Liver (tissue), 9 donors: ENCODE data around the gene TMEM132E. TPM values are rescaled to one million over a fixed set of nuclear protein-coding genes. Genes with fewer than 3 reads are reported as not detected.

Experiments
- DNase-seq: peaks from one replicate; pipeline ENCODE4 v3.0.0-alpha.2; 2017; ENCODE audit warnings: low spot score
- H3K27ac ChIP-seq, 2 donors: one replicate each; pipeline ENCODE4 v1.7.0; 2013; ENCODE audit warnings: inconsistent platforms in 2 of 2, low read length in 2 of 2, control low read depth in 1 of 2, low read depth in 1 of 2, mild to moderate bottlenecking in 1 of 2
- H3K27me3 ChIP-seq, 4 donors: one replicate each; pipeline versions ENCODE4 v1.6.1 to v1.7.0; 2013; ENCODE audit warnings: low read length in 3 of 4, inconsistent platforms in 1 of 4, mild to moderate bottlenecking in 1 of 4, moderate library complexity in 1 of 4; ENCODE audit not compliant: control insufficient read depth in 4 of 4, insufficient read depth in 4 of 4
- H3K36me3 ChIP-seq, 4 donors: one replicate each; pipeline versions ENCODE4 v1.6.1 to v1.7.0; 2013; ENCODE audit warnings: low read length in 3 of 4, mild to moderate bottlenecking in 3 of 4, low read depth in 1 of 4, moderate library complexity in 1 of 4; ENCODE audit not compliant: control insufficient read depth in 4 of 4, insufficient read depth in 3 of 4
- H3K4me1 ChIP-seq, 4 donors: one replicate each; pipeline versions ENCODE4 v1.6.1 to v1.7.0; 2013; ENCODE audit warnings: low read length in 3 of 4, mild to moderate bottlenecking in 3 of 4, moderate library complexity in 1 of 4; ENCODE audit not compliant: control insufficient read depth in 4 of 4, insufficient read depth in 4 of 4
- H3K4me3 ChIP-seq, 3 donors: one replicate each; pipeline versions ENCODE4 v1.6.1 to v1.7.0; 2013; ENCODE audit warnings: low read length in 3 of 3, control low read depth in 1 of 3, low read depth in 1 of 3, mild to moderate bottlenecking in 1 of 3
- H3K9ac ChIP-seq, 2 donors: one replicate each; pipeline ENCODE4 v1.7.0; 2013; ENCODE audit warnings: low read length in 2 of 2, mild to moderate bottlenecking in 2 of 2, moderate library complexity in 2 of 2, control low read depth in 1 of 2, low read depth in 1 of 2
- H3K9me3 ChIP-seq, 4 donors: one replicate each; pipeline versions ENCODE4 v1.6.1 to v1.7.0; 2013; ENCODE audit warnings: low read length in 3 of 4; ENCODE audit not compliant: control insufficient read depth in 4 of 4
- EGR1 ChIP-seq, 2 donors: IDR thresholded peaks; 2 replicates each; pipeline ENCODE4 v1.6.1; 2016 to 2018; ENCODE audit warnings: antibody characterized with exemption in 2 of 2, low read depth in 2 of 2
- FOXA2 ChIP-seq: IDR thresholded peaks from 2 replicates; pipeline ENCODE4 v1.6.1; 2016; ENCODE audit warnings: antibody characterized with exemption
- GABPA ChIP-seq, 2 donors: IDR thresholded peaks in 1 of 2; conservative IDR thresholded peaks in 1 of 2; 2 replicates each; pipeline ENCODE4 v1.6.1; 2016; ENCODE audit warnings: antibody characterized with exemption in 2 of 2, mild to moderate bottlenecking in 1 of 2, moderate library complexity in 1 of 2
- HNF4A ChIP-seq, 2 donors: conservative IDR thresholded peaks; 2 replicates each; pipeline ENCODE4 v1.6.1; 2016; ENCODE audit warnings: antibody characterized with exemption in 2 of 2, mild to moderate bottlenecking in 2 of 2
- HNF4G ChIP-seq: IDR thresholded peaks from 2 replicates; pipeline ENCODE4 v1.6.1; 2016; ENCODE audit warnings: antibody characterized with exemption
- JUND ChIP-seq, 2 donors: IDR thresholded peaks; 2 replicates each; pipeline ENCODE4 v1.6.1; 2016; ENCODE audit warnings: antibody characterized with exemption in 2 of 2
- NR2F2 ChIP-seq: IDR thresholded peaks from 2 replicates; pipeline ENCODE4 v1.6.1; 2016; ENCODE audit warnings: antibody characterized with exemption
- RAD21 ChIP-seq, 2 donors: IDR thresholded peaks; 2 replicates each; pipeline ENCODE4 v1.6.1; 2016; ENCODE audit warnings: antibody characterized with exemption in 2 of 2, mild to moderate bottlenecking in 2 of 2
- RXRA ChIP-seq, 2 donors: IDR thresholded peaks; 2 replicates each; pipeline ENCODE4 v1.6.1; 2017 to 2018; ENCODE audit warnings: antibody characterized with exemption in 2 of 2, mild to moderate bottlenecking in 1 of 2
- SP1 ChIP-seq: IDR thresholded peaks from 2 replicates; pipeline ENCODE4 v1.6.1; 2018; ENCODE audit warnings: antibody characterized with exemption, mild to moderate bottlenecking
- TAF1 ChIP-seq: conservative IDR thresholded peaks from 2 replicates; pipeline ENCODE4 v1.6.1; 2016; ENCODE audit warnings: antibody characterized with exemption, mild to moderate bottlenecking
- YY1 ChIP-seq: IDR thresholded peaks from 2 replicates; pipeline ENCODE4 v1.6.1; 2016; ENCODE audit warnings: antibody characterized with exemption, mild to moderate bottlenecking
- WGBS: extraction: QIAGEN DNeasy Blood & Tissue Kit; methylation state at CpG from one replicate; pipeline ENCODE4 v1.1.7; 2013; 5-methylcytosine and 5-hydroxymethylcytosine counted together
- polyA plus RNA-seq, 2 donors: library from polyadenylated mRNA; stranded (reverse) in 1 of 2; unstranded in 1 of 2; fragments of 200-250 nt in 1 of 2; fragments of >200 nt in 1 of 2; fragmentation: Nextera tagmentation in 1 of 2; extraction: Ambion mirVana in 1 of 2; gene quantifications; one replicate each; pipeline versions ENCODE4 v1.2.1 to v1.2.3, GENCODE V29; 2013 to 2015
- total RNA-seq, 2 donors: library from RNA; depleted of rRNA; stranded (reverse); fragments of >200 nt; gene quantifications; one replicate each; pipeline ENCODE4 v1.2.3, GENCODE V29; 2014
- TF ChIP-seq, protein P1 (sequence below): IDR thresholded peaks from 2 replicates; pipeline ENCODE4 v1.6.1; 2016; ENCODE audit warnings: antibody characterized with exemption
- TF ChIP-seq, protein P2 (sequence below): IDR thresholded peaks from 2 replicates; pipeline ENCODE4 v1.6.1; 2016; ENCODE audit warnings: antibody characterized with exemption
- TF ChIP-seq, protein P3 (sequence below): fragments of 150-350 bp; IDR thresholded peaks from 2 replicates; pipeline ENCODE4 v1.5.1; 2017; ENCODE audit warnings: improper control_type of control experiment, low read depth, low read length; ENCODE audit not compliant: missing input control
- donor health status: healthy.
- donor health status: healthy.
- donor health status: healthy.
- donor health status: healthy.
- donor health status: healthy.

TMEM132E gene
- total and polyA plus RNA-seq, 4 donors = 0.25 to 1.2 (median 0.46) TPM; not detected in 1

DNA sequence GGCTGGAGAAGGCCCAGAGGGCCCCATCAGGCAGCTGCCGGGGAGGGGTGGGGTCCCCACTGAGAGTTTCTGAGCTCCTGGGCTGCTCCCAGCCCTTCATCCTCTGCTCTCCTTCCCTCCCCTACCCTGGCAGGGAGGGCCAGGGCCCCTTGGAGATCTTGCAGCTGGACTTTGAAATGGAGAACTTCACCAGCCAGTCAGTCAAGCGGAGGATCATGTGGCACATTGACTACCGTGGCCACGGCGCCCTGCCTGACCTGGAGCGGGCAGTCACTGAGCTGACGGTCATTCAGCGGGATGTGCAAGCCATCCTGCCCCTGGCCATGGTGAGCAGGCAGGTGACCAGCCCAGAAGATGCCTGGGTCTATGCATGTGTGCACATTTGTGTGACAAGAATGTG lies 49.5 kb downstream of the TMEM132E start:
- H3K27me3 ChIP-seq = peaks cover 0 to 4% (median 0%) of the 10 kb centered on the region in 4 donors
- no peaks in the 10 kb centered on the region for H3K36me3 ChIP-seq
- H3K27ac ChIP-seq = no peak overlapping the region
- TF ChIP-seq, protein P1, sequence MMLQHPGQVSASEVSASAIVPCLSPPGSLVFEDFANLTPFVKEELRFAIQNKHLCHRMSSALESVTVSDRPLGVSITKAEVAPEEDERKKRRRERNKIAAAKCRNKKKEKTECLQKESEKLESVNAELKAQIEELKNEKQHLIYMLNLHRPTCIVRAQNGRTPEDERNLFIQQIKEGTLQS = no peak
- TF ChIP-seq, protein P2, sequence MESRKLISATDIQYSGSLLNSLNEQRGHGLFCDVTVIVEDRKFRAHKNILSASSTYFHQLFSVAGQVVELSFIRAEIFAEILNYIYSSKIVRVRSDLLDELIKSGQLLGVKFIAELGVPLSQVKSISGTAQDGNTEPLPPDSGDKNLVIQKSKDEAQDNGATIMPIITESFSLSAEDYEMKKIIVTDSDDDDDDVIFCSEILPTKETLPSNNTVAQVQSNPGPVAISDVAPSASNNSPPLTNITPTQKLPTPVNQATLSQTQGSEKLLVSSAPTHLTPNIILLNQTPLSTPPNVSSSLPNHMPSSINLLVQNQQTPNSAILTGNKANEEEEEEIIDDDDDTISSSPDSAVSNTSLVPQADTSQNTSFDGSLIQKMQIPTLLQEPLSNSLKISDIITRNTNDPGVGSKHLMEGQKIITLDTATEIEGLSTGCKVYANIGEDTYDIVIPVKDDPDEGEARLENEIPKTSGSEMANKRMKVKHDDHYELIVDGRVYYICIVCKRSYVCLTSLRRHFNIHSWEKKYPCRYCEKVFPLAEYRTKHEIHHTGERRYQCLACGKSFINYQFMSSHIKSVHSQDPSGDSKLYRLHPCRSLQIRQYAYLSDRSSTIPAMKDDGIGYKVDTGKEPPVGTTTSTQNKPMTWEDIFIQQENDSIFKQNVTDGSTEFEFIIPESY = no peak
- no peak for TF ChIP-seq HNF4A (conservative IDR thresholded peaks at IDR 0.05)
- TF ChIP-seq RXRA (IDR thresholded peaks at IDR 0.05) = no peak
- no peak for TF ChIP-seq SP1
- TF ChIP-seq FOXA2 = no peak
- no peak for TF ChIP-seq EGR1 (IDR thresholded peaks at IDR 0.05; ENCODE audit: low read depth in 2 of 2)
- TF ChIP-seq HNF4G = no peak
- TF ChIP-seq, protein P3, sequence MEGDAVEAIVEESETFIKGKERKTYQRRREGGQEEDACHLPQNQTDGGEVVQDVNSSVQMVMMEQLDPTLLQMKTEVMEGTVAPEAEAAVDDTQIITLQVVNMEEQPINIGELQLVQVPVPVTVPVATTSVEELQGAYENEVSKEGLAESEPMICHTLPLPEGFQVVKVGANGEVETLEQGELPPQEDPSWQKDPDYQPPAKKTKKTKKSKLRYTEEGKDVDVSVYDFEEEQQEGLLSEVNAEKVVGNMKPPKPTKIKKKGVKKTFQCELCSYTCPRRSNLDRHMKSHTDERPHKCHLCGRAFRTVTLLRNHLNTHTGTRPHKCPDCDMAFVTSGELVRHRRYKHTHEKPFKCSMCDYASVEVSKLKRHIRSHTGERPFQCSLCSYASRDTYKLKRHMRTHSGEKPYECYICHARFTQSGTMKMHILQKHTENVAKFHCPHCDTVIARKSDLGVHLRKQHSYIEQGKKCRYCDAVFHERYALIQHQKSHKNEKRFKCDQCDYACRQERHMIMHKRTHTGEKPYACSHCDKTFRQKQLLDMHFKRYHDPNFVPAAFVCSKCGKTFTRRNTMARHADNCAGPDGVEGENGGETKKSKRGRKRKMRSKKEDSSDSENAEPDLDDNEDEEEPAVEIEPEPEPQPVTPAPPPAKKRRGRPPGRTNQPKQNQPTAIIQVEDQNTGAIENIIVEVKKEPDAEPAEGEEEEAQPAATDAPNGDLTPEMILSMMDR = no peak
- no peak for TF ChIP-seq RAD21 (IDR thresholded peaks at IDR 0.05)
- no peak for TF ChIP-seq GABPA (IDR thresholded peaks at IDR 0.05 in 1 of 2, conservative IDR thresholded peaks at IDR 0.05 in 1 of 2)
- DNase-seq = no peak
- 76% methylated on average over 8 of the region's 8 CpGs for WGBS
- no peak overlapping the region for H3K9ac ChIP-seq
- H3K4me3 ChIP-seq = no peak overlapping the region
- no peaks in the 10 kb centered on the region for H3K9me3 ChIP-seq
- peaks cover 0 to 4% (median 0%) of the 10 kb centered on the region in 4 donors for H3K4me1 ChIP-seq

DNA sequence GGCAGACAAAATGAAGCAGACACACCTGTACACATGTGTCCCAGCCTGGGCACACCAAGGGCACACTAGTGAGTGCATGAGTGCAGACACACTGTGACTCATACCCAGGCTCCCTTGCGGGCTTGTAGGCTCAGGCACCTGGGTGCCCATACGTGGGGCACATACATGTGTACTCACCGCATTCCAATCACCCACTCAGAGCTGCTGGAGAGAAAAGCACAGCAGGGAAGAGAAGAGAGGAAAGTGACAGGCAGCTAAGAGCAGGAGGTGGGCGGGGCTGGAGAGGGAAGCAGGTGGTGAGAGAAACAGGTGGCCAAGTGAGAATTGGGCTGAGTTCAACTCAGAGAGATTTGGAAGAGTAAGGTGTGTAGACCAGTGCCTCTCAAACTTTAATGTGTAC lies 54.0 kb downstream of the TMEM132E start:
- Histone ChIP-seq H3K27me3 (no peaks in the 10 kb centered on the region), H3K9me3 (no peaks in the 10 kb centered on the region), H3K9ac (no peak overlapping the region), H3K27ac (no peak overlapping the region), H3K36me3 (no peaks in the 10 kb centered on the region), H3K4me3 (no peak overlapping the region), H3K4me1 (peaks cover 0 to 6% (median 2%) of the 10 kb centered on the region in 4 donors)
- DNase-seq = no peak
- TF ChIP-seq JUND (IDR thresholded peaks at IDR 0.05) (no peak), TAF1 (no peak), RAD21 (IDR thresholded peaks at IDR 0.05) (no peak), YY1 (no peak), FOXA2 (no peak), NR2F2 (no peak)
- TF ChIP-seq, protein P1 = no peak
- TF ChIP-seq, protein P2 = no peak
- TF ChIP-seq, protein P3 = no peak
- 50% methylated on average over 4 of the region's 4 CpGs for WGBS
